PC-3 (cell line): ENCODE results near the gene DTNBP1.

Source experiments
- EZH2 ChIP-seq: fragments of 300-600 bp; sonication (generic); IDR thresholded peaks from one replicate; pipeline ENCODE4 v1.6.1; 2017; ENCODE audit warnings: antibody characterized with exemption, mild to moderate bottlenecking, low read length; ENCODE audit not compliant: unreplicated experiment
- TF ChIP-seq, protein P1 (sequence below): fragments of 300-600 bp; sonication (generic); conservative IDR thresholded peaks from 2 replicates; pipeline ENCODE4 v1.5.1; 2017; ENCODE audit warnings: antibody characterized with exemption, low read depth, mild to moderate bottlenecking, low read length

DNA sequence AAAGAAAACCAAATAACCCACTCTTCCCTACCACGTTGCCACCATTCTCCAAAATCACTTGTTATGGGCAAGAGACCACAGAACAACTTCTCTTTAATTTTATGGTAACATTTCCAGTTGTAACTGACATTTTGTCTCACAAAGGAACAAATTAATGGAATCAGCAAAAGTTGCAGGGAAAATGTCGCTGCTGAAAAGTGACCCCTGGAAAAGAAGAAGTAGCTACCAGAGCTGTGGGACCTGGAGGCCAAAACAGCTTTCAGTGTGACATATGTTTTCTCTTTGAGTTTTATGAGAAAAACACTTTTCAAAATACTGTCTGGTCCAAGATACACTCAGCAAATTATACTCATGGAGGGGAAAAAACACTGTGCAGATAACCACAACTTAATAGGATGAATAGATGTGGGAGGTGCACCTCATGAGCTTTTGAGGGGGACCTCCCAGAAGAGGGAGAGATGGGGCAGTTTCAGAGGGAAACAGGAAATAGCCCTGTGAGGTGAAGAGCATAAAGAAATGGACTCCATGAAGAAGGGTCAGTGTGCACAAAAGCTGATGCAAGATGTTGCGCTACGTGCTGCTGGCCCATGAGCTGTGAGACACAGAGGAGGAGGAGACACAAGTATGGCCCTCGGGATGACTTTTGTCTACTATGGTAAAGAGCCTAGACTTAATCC is 87.3 kb downstream of the DTNBP1 start:
- TF ChIP-seq, protein P1, sequence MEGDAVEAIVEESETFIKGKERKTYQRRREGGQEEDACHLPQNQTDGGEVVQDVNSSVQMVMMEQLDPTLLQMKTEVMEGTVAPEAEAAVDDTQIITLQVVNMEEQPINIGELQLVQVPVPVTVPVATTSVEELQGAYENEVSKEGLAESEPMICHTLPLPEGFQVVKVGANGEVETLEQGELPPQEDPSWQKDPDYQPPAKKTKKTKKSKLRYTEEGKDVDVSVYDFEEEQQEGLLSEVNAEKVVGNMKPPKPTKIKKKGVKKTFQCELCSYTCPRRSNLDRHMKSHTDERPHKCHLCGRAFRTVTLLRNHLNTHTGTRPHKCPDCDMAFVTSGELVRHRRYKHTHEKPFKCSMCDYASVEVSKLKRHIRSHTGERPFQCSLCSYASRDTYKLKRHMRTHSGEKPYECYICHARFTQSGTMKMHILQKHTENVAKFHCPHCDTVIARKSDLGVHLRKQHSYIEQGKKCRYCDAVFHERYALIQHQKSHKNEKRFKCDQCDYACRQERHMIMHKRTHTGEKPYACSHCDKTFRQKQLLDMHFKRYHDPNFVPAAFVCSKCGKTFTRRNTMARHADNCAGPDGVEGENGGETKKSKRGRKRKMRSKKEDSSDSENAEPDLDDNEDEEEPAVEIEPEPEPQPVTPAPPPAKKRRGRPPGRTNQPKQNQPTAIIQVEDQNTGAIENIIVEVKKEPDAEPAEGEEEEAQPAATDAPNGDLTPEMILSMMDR, result no peak
- no peak for TF ChIP-seq EZH2
